Stimulated activated naive B cell treated with anti-CD40 and anti-IgM and Interleukin-4, amounts not matched to agents 10 μg/mL and 1 μg/mL and 100 μg/mL, for 72 hours (primary cell): ENCODE results near the gene PCDH9.

Experiments
- ATAC-seq, 2 donors: fragments of 150-1000 bp; cut with Tn5 transposase; replicated peaks; 2 replicates each; pipeline ENCODE4 v1.10.0; 2021; ENCODE audit warnings: moderate library complexity in 1 of 2
- DNase-seq: peaks from one replicate; pipeline ENCODE4 v3.0.0; 2021
- H3K27ac Mint-ChIP-seq: one replicate; pipeline ENCODE4 v1.8.0; 2022; ENCODE audit warnings: mild to moderate bottlenecking, mixed read lengths
- H3K27me3 Mint-ChIP-seq, 2 donors: one replicate each; pipeline ENCODE4 v1.8.0; 2022; ENCODE audit warnings: mixed read lengths in 2 of 2
- H3K36me3 Mint-ChIP-seq, 2 donors: one replicate each; pipeline ENCODE4 v1.8.0; 2022; ENCODE audit warnings: mixed read lengths in 2 of 2, mild to moderate bottlenecking in 1 of 2
- H3K4me1 Mint-ChIP-seq, 2 donors: one replicate each; pipeline ENCODE4 v1.8.0; 2022; ENCODE audit warnings: mixed read lengths in 2 of 2, mild to moderate bottlenecking in 1 of 2
- H3K4me3 Mint-ChIP-seq, 2 donors: one replicate each; pipeline ENCODE4 v1.8.0; 2022; ENCODE audit warnings: mild to moderate bottlenecking in 2 of 2, mixed read lengths in 2 of 2, moderate library complexity in 1 of 2
- H3K9me3 Mint-ChIP-seq, 2 donors: one replicate each; pipeline ENCODE4 v1.8.0; 2022; ENCODE audit warnings: mixed read lengths in 2 of 2, mild to moderate bottlenecking in 1 of 2

PCDH9 gene

DNA sequence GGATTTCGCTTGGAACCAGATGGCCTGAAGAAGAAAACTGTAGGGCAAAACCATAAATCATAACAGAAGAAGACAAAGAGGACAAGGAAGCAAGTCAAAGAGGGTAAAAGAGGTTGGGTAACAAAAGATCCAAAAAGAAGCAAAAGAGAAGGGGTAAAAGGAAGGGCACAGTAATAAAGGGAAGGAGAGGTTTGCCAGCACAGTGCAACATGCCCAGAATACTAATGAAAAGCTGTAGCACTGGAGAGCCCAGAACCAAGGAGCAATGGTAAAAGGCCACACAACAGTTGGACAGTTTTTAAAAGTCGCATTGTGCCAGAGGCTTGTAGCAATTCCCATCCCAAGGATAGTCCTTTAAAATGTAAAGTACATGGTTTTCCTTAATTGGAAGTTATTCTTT, 506.6 kb downstream of the PCDH9 start:
- no peaks in the 10 kb centered on the region for H3K27me3 Mint-ChIP-seq
- H3K9me3 Mint-ChIP-seq, result peaks cover 3 to 6% of the 10 kb centered on the region in 2 donors
- ATAC-seq, result no peak
- DNase-seq, result no peak
- H3K36me3 Mint-ChIP-seq, result no peaks in the 10 kb centered on the region
- H3K4me1 Mint-ChIP-seq, result no peaks in the 10 kb centered on the region
- no peak overlapping the region for H3K27ac Mint-ChIP-seq
- no peak overlapping the region for H3K4me3 Mint-ChIP-seq

DNA sequence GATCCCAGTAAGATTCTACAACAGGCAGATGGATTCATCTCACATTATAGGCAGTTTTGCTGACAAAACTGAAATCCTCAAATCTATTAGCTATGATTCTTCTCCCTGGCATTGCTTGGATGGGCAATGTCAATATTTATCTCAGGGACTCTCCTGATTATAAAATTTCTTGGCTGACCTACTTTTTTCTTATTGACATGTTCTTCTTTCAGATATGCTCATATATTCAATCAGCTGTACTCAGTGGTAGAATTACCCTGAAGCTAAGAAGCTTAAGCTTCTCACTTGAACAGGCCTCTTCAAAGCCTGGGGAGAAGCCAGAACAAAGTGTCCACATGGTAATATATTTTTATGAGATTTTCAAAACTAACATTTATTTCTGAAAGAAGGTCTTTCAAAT, 513.6 kb downstream of the PCDH9 start:
- Mint-ChIP-seq H3K27ac (no peak overlapping the region), H3K4me3 (no peak overlapping the region), H3K4me1 (no peaks in the 10 kb centered on the region), H3K27me3 (no peaks in the 10 kb centered on the region), H3K9me3 (no peaks in the 10 kb centered on the region), H3K36me3 (no peaks in the 10 kb centered on the region)
- DNase-seq (no peak), ATAC-seq (no peak)

DNA sequence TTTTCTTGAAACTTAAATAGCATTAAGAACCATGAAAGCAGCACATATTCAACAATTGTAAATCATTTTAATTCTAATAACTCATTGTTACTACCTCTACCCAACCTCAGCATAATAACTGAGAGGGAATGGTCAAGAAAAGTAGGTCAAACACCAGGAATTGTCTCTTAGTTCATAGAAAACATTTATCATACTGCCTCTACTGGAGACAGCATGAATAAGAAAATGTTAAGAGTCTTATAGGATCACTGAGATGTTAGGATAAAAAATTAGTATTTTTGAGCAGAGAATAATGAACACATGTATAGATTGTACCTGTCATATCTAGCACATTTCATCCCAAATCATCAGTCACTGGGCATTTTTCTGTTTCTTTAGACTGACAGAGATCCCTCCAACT, 515.3 kb downstream of the PCDH9 start:
- Mint-ChIP-seq H3K9me3 (no peaks in the 10 kb centered on the region), H3K27ac (no peak overlapping the region), H3K36me3 (no peaks in the 10 kb centered on the region), H3K4me1 (no peaks in the 10 kb centered on the region), H3K4me3 (no peak overlapping the region), H3K27me3 (no peaks in the 10 kb centered on the region)
- no peak for ATAC-seq
- no peak for DNase-seq

DNA sequence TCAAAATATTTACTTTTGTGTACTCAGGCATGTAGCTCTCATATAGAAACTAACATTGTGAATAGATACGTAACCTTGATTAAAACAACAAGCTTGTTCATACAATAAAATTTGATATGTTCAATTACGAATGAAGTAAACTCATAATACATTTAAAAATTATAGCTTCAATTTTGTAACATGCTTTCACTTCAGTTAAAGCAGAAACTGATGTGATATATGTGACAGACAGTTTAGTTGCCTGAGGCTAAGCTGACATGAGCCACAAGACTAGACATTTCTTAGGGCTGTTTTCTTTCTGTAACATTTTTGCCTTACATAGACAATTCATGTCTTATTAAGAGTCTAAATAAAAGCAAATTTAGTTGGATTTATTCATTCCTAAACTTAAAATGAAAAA, 526.0 kb downstream of the PCDH9 start:
- Mint-ChIP-seq H3K4me3 (no peak overlapping the region), H3K9me3 (no peaks in the 10 kb centered on the region), H3K27ac (peak overlapping the region; percentile 6), H3K27me3 (no peaks in the 10 kb centered on the region), H3K4me1 (no peaks in the 10 kb centered on the region), H3K36me3 (no peaks in the 10 kb centered on the region)
- DNase-seq, result no peak
- ATAC-seq, result no peak

DNA sequence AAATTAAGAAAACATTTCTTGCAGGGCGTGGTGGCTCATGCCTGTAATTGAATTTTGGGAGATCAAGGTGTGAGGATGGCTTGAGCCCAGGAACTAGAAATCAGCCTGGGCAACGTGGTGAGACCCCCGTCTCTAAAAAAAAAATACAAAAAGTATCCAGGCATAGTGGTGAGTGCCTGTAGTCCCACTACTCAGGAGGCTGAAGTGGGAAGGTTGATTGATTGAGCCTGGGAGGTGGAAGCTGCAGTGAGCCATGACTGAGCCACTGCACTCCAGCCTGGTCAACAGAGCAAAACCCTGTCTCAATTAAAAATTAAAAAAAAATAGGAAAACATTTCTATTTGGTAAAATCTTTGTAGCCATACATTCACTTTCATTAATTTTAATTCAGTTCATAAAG, 526.5 kb downstream of the PCDH9 start:
- H3K27me3 Mint-ChIP-seq, result no peaks in the 10 kb centered on the region
- H3K36me3 Mint-ChIP-seq, result no peaks in the 10 kb centered on the region
- DNase-seq (no peak), ATAC-seq (no peak)
- H3K9me3 Mint-ChIP-seq, result no peaks in the 10 kb centered on the region
- H3K4me1 Mint-ChIP-seq, result no peaks in the 10 kb centered on the region
- H3K27ac Mint-ChIP-seq, result no peak overlapping the region
- H3K4me3 Mint-ChIP-seq, result no peak overlapping the region

DNA sequence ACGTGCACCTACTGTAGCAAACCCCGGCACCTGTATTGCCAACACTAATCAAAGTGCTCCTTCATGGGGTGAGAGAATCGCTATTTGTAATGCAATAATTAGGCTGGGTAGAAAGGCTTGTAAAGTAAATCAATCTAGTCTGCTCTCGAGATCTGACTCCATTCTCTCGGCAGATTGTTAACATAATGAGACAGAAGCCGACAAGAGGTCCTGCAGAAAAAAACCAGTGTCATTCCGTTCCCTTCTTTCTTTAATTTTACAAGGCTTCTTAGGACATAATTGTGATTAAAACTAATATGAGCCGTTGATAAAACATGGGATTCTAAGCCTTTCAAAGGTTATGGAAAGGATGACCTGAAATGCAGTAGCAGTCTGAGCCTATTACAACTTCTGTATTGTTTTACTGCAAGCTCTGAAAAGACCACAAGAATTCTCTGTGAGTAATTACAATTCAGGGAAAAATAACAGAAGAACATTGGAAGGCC, 530.0 kb downstream of the PCDH9 start:
- Mint-ChIP-seq H3K9me3 (peaks cover 0 to 1% of the 10 kb centered on the region in 2 donors), H3K4me3 (no peak overlapping the region), H3K36me3 (no peaks in the 10 kb centered on the region), H3K4me1 (no peaks in the 10 kb centered on the region), H3K27ac (no peak overlapping the region), H3K27me3 (no peaks in the 10 kb centered on the region)
- DNase-seq (no peak), ATAC-seq (no peak)

DNA sequence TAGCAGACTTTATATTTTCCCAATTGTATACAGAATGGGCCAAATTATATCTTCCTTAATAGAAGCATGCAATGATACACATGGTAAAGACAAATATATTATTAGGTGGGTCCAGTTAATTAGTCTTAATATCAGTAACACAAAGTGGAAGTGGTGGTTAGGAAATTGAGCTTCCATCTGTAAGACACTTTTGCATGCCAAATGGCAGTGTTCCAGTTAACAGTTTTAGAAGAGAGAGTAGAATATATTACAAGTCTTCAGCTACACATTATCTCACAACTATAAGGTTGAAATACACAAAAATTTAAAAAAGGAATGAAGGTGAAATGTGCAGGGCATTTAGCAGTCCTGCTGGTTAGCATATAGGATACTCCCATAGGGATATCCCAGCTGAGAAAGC, 536.5 kb downstream of the PCDH9 start:
- H3K9me3 Mint-ChIP-seq, result peaks cover 0 to 1% of the 10 kb centered on the region in 2 donors
- no peak overlapping the region for H3K27ac Mint-ChIP-seq
- H3K27me3 Mint-ChIP-seq, result no peaks in the 10 kb centered on the region
- DNase-seq, result no peak
- H3K4me1 Mint-ChIP-seq, result peaks cover 2 to 13% of the 10 kb centered on the region in 2 donors
- no peak for ATAC-seq
- no peak overlapping the region for H3K4me3 Mint-ChIP-seq
- no peaks in the 10 kb centered on the region for H3K36me3 Mint-ChIP-seq

DNA sequence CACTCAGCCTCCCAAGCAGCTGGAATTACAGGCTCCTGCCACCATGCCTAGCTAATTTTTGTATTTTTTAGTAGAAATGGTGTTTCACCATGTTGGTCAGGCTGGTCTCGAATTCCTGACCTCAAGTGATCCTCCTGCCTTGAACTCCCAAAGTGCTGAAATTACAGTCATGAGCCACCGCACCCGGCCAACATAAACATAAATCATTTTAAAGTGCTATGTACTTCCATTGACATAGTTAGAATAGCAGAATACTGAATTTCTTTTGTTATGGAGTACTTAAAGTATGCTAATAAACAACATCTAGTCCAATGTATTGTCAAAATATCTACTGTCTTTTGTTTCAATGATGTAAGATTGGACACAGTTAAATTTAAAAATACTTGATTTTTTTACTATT, 539.0 kb downstream of the PCDH9 start:
- Mint-ChIP-seq H3K27me3 (no peaks in the 10 kb centered on the region), H3K27ac (no peak overlapping the region)

DNA sequence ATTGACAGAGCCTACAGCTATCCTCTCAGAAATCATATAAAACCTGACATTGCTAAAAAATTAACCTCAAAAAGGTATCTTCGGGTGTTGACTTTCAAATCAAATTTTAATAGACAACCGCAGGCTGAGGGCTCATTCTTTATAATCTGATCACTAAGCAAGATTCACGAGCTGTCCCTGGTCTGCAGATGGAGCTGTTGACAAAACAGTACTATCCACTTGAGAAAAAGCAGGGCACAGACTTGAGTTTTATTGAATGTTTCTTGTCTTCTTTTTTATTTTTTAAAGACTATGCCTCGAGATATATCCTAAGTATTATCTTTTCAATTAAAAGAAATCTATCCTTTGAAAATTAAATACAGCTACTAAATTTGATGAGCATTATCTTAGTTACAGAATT, 540.5 kb downstream of the PCDH9 start:
- peak; percentile 71 to 72 for ATAC-seq
- Mint-ChIP-seq H3K4me1 (peaks cover 3 to 19% of the 10 kb centered on the region in 2 donors), H3K27me3 (no peaks in the 10 kb centered on the region), H3K4me3 (no peak overlapping the region), H3K27ac (no peak overlapping the region), H3K36me3 (peaks cover 2 to 9% of the 10 kb centered on the region in 2 donors), H3K9me3 (peaks cover 2 to 4% of the 10 kb centered on the region in 2 donors)
- DNase-seq, result no peak

More for the DNA sequence above, 539.0 kb downstream of the PCDH9 start:
- Mint-ChIP-seq H3K36me3 (peaks cover 0 to under 1% of the 10 kb centered on the region in 2 donors), H3K9me3 (no peaks in the 10 kb centered on the region), H3K4me1 (peaks cover 2 to 19% of the 10 kb centered on the region in 2 donors), H3K4me3 (no peak overlapping the region)
- ATAC-seq (no peak), DNase-seq (no peak)

DNA sequence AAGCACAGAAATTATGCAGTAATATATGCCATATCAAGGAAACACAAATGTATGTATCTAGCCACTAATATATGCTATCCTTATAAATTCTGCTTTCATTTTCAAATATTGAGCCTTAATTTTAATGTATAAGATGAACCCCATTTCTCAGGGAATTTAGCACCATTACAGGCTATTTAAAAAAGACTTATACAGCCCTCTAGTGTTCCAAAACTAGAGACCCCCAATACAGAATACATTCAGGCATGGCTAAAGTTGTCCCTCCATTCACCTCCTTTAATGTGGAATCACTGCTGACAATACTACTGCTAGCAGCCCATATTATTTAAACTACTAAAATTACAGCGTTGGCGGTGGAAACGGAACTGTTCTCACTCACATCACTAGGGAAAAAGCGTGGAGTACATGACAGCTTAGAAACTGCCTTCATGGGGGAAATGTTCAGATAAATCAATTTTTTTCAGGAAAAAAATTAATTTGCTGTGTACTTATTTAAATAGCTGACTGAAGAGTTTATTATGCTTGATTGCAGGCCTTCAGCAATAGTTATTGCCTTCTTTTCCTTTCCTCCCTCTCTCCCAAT, 541.0 kb downstream of the PCDH9 start:
- ATAC-seq, result peak; percentile 72 to 75
- H3K27ac Mint-ChIP-seq, result no peak overlapping the region
- peaks cover 2 to 11% of the 10 kb centered on the region in 2 donors for H3K36me3 Mint-ChIP-seq
- peaks cover 5 to 6% of the 10 kb centered on the region in 2 donors for H3K9me3 Mint-ChIP-seq
- H3K27me3 Mint-ChIP-seq, result no peaks in the 10 kb centered on the region
- H3K4me3 Mint-ChIP-seq, result no peak overlapping the region
- peaks cover 4 to 19% of the 10 kb centered on the region in 2 donors for H3K4me1 Mint-ChIP-seq
- DNase-seq, result no peak

DNA sequence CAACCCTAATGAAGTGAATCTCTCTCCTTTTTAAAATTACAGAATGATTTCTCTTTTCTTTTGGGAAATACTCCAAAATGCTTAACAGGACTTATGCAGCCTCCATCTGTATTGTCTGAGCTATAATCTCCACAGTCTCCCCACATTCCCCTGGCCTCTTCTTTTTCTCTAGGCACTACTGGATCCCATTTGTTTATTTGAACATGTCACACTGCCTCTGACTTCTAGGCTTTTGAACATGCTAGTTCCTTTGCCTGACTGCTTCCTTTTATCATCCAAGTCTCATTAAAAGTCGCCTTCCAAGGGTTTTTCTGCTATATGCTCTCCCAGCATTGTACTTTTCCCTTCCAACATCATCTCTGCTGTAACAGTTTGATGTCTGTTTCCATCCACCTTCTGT, 548.7 kb downstream of the PCDH9 start:
- peaks cover 0 to 2% of the 10 kb centered on the region in 2 donors for H3K4me1 Mint-ChIP-seq
- no peak overlapping the region for H3K4me3 Mint-ChIP-seq
- peaks cover 6 to 9% of the 10 kb centered on the region in 2 donors for H3K9me3 Mint-ChIP-seq
- ATAC-seq (no peak), DNase-seq (no peak)
- H3K27ac Mint-ChIP-seq, result no peak overlapping the region
- peaks cover 4 to 15% of the 10 kb centered on the region in 2 donors for H3K36me3 Mint-ChIP-seq
- H3K27me3 Mint-ChIP-seq, result no peaks in the 10 kb centered on the region

DNA sequence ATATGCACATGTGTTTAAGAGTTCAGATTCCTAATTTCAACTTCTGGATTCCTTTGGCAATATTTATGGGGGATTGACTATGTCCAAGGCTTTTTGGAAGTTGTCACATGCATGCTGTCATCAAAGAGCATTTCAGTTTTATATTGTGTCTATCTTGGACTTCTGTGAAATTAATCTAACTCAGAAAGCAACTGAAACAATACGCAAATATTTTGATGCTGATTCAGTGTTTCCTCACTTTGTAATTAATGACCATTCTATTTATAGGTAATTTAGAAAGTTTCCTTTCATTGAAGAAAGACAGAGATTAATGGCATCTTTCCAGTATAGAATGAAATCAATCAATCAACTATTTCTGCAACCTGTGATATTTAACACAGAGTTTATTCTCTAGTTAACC, 550.1 kb downstream of the PCDH9 start:
- peaks cover 0 to 2% of the 10 kb centered on the region in 2 donors for H3K4me1 Mint-ChIP-seq
- peaks cover 4 to 9% of the 10 kb centered on the region in 2 donors for H3K9me3 Mint-ChIP-seq
- H3K36me3 Mint-ChIP-seq, result peaks cover 4 to 9% of the 10 kb centered on the region in 2 donors
- no peak for DNase-seq
- H3K27me3 Mint-ChIP-seq, result no peaks in the 10 kb centered on the region
- no peak overlapping the region for H3K27ac Mint-ChIP-seq
- H3K4me3 Mint-ChIP-seq, result no peak overlapping the region
- ATAC-seq, result no peak

DNA sequence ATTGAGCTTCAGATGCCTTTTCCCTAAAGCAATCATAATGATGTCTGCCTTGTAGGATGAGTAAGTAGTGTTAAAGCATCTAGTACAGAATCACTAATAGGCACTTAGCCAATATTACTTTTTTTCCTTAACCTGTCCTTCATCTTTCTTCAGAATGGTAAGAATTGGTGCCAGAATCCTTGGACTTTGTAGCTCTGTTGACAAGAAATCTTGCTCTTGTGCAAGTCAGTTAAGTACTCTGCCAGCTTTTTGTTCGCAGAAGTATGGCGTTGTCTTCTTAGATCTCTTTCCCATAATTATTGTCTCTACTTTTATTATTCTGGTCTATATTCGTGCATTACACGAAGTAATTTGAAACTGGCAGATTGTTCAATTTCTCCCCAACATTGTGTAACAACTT, 554.5 kb downstream of the PCDH9 start:
- H3K4me1 Mint-ChIP-seq, result peaks cover 6 to 7% of the 10 kb centered on the region in 2 donors
- H3K9me3 Mint-ChIP-seq, result peaks cover 6 to 14% of the 10 kb centered on the region in 2 donors
- ATAC-seq (no peak), DNase-seq (no peak)
- H3K4me3 Mint-ChIP-seq, result no peak overlapping the region
- no peaks in the 10 kb centered on the region for H3K27me3 Mint-ChIP-seq
- no peak overlapping the region for H3K27ac Mint-ChIP-seq
- H3K36me3 Mint-ChIP-seq, result peaks cover 9 to 19% of the 10 kb centered on the region in 2 donors

DNA sequence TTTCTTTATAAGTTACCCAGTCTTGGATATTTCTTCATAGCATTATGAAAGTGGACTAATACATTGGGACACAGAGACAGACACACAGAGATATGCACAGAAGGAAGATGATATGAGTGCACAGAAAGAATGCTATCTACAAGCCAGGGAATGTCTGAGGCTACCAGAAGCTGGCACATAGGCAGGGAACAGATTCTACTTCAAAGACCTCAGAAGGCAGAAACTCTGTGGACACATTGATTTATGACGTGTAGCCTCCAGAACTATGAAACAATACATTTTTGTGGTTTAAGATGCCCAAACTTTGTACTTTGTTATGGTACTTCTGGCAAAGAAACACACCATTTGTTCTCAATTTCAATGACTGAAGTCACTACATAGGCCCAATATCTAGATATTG, 556.7 kb downstream of the PCDH9 start:
- H3K4me3 Mint-ChIP-seq, result no peak overlapping the region
- no peak overlapping the region for H3K27ac Mint-ChIP-seq
- H3K4me1 Mint-ChIP-seq, result peaks cover 6 to 7% of the 10 kb centered on the region in 2 donors
- DNase-seq, result no peak
- no peak for ATAC-seq
- peaks cover 6 to 14% of the 10 kb centered on the region in 2 donors for H3K9me3 Mint-ChIP-seq
- peaks cover 9 to 19% of the 10 kb centered on the region in 2 donors for H3K36me3 Mint-ChIP-seq
- no peaks in the 10 kb centered on the region for H3K27me3 Mint-ChIP-seq

DNA sequence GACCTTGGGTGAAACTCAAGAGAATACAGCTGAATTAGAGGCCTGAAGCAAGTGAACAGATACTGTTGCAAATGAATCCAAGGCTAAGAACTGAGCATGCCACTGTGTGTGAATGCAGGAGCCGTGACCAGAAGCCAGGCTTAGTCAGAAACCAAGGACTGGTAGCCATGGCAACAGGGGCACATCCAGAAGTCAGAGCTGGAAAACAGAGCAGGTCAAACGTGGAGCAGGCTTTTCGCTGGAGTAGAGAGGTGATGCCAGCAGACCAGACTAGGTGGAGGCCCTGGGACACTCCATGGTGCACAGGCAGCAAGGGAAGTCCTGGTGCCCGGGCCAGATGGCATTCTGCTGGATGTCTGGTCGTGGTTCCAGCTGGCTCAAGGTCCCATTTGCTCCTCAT, 564.1 kb downstream of the PCDH9 start:
- ATAC-seq (no peak), DNase-seq (no peak)
- Mint-ChIP-seq H3K4me3 (no peak overlapping the region), H3K9me3 (peaks cover 1 to 3% of the 10 kb centered on the region in 2 donors), H3K36me3 (peaks cover 1 to 2% of the 10 kb centered on the region in 2 donors), H3K27me3 (no peaks in the 10 kb centered on the region), H3K27ac (no peak overlapping the region), H3K4me1 (peaks cover 9 to 10% of the 10 kb centered on the region in 2 donors)
